Skin epidermis (tissue), 12 donors: ENCODE data around the gene THADA.
"Not testable (repeated sequence)": the region's sequence is repeated elsewhere in the genome, so short reads cannot be mapped to it uniquely, and the experiment has no call there.

Experiments used
- H3K27ac ChIP-seq, 21 experiments: fragments of 200-600 bp; sonication (generic) in 11 of 21; one replicate each; pipeline ENCODE4 v1.5.0; 2020; ENCODE audit warnings: mild to moderate bottlenecking in 3 of 21, inconsistent platforms in 2 of 21, moderate library complexity in 2 of 21
- H3K4me3 ChIP-seq, 7 experiments: fragments of 200-600 bp; sonication (generic) in 2 of 7; one replicate each; pipeline ENCODE4 v1.5.0; 2020; ENCODE audit warnings: inconsistent platforms in 2 of 7, mild to moderate bottlenecking in 2 of 7, moderate library complexity in 1 of 7

Gene THADA

GRCh38 chr2:43455731-43456642, 139.9 kb downstream of the THADA start:
- no peak overlapping the region for H3K4me3 ChIP-seq
- peak overlapping the region in 5 of 21 experiments; percentile 7 to 74 (median 43) for H3K27ac ChIP-seq

- Histone ChIP-seq H3K27ac (peak overlapping the region in 3 of 21 experiments; percentile 39 to 74 (median 43)), H3K4me3 (no peak overlapping the region)
Measured at GRCh38 chr2:43455296-43455695, 140.5 kb downstream of the THADA start.

- H3K4me3 ChIP-seq: no peak overlapping the region
- H3K27ac ChIP-seq: peak overlapping the region in 3 of 21 experiments; percentile 39 to 74 (median 43)
Measured at GRCh38 chr2:43454791-43455190, 141.0 kb downstream of the THADA start.

- peak overlapping the region in 4 of 21 experiments; percentile 3 to 31 (median 9) for H3K27ac ChIP-seq
- no peak overlapping the region for H3K4me3 ChIP-seq
Measured at GRCh38 chr2:43453179-43454170, 142.4 kb downstream of the THADA start.

GRCh38 chr2:43452318-43452731, 143.5 kb downstream of the THADA start:
- peak overlapping the region in 3 of 21 experiments; percentile 7 to 55 (median 31) for H3K27ac ChIP-seq
- H3K4me3 ChIP-seq: no peak overlapping the region

- Histone ChIP-seq H3K4me3 (no peak overlapping the region), H3K27ac (no peak overlapping the region)
Measured at GRCh38 chr2:43450617-43451016, 145.2 kb downstream of the THADA start.

GRCh38 chr2:43448822-43449110, 147.1 kb downstream of the THADA start:
- H3K27ac ChIP-seq: no peak overlapping the region
- no peak overlapping the region for H3K4me3 ChIP-seq

GRCh38 chr2:43448011-43448821, 147.6 kb downstream of the THADA start:
- Histone ChIP-seq H3K4me3 (no peak overlapping the region), H3K27ac (no peak overlapping the region)

- not testable (repeated sequence) for H3K27ac ChIP-seq, H3K4me3 ChIP-seq
Measured at GRCh38 chr2:43446755-43447154, 149.1 kb downstream of the THADA start.

GRCh38 chr2:43445781-43446180, 150.1 kb downstream of the THADA start:
- Histone ChIP-seq H3K4me3 (no peak overlapping the region), H3K27ac (no peak overlapping the region)

- Histone ChIP-seq H3K27ac (no peak overlapping the region), H3K4me3 (no peak overlapping the region)
Measured at GRCh38 chr2:43444989-43445645, 150.7 kb downstream of the THADA start.

GRCh38 chr2:43443282-43443681, 152.6 kb downstream of the THADA start:
- Histone ChIP-seq H3K27ac (peak overlapping the region in 1 of 21 experiments; percentile 11), H3K4me3 (no peak overlapping the region)

- Histone ChIP-seq H3K27ac (no peak overlapping the region), H3K4me3 (no peak overlapping the region)
Measured at GRCh38 chr2:43441195-43441594, 154.6 kb downstream of the THADA start.

GRCh38 chr2:43438858-43439655, 156.8 kb downstream of the THADA start:
- no peak overlapping the region for H3K27ac ChIP-seq
- H3K4me3 ChIP-seq: no peak overlapping the region

GRCh38 chr2:43438342-43438741, 157.5 kb downstream of the THADA start:
- Histone ChIP-seq H3K27ac (no peak overlapping the region), H3K4me3 (no peak overlapping the region)

- H3K4me3 ChIP-seq: no peak overlapping the region
Measured at GRCh38 chr2:43437363-43437762, 158.5 kb downstream of the THADA start.

GRCh38 chr2:43436431-43436830, 159.4 kb downstream of the THADA start:
- Histone ChIP-seq H3K4me3 (no peak overlapping the region), H3K27ac (no peak overlapping the region)

More at GRCh38 chr2:43437363-43437762, 158.5 kb downstream of the THADA start:
- no peak overlapping the region for H3K27ac ChIP-seq

GRCh38 chr2:43435746-43436145, 160.1 kb downstream of the THADA start:
- peak overlapping the region in 1 of 21 experiments; percentile 14 for H3K27ac ChIP-seq
- no peak overlapping the region for H3K4me3 ChIP-seq
